GM23338 (cell line): Measurements from ENCODE around the gene CYP2C18. TPM values are rescaled to one million over a fixed set of nuclear protein-coding genes. Genes with fewer than 3 reads are reported as not detected.

Source experiments
- ATAC-seq: fragments of 200-7000 bp; cut with Tn5 transposase; 3 replicates; pipeline ENCODE4 v1.9.1; 2020
- DNase-seq: peaks from one replicate; pipeline ENCODE4 v3.0.0-alpha.2; 2015; ENCODE audit warnings: low spot score
- H2AFZ ChIP-seq: fragments of 200-600 bp; sonication (generic); 2 replicates; pipeline ENCODE4 v1.8.0; 2016; ENCODE audit warnings: antibody characterized with exemption, mild to moderate bottlenecking, moderate library complexity
- H3F3A ChIP-seq: fragments of 200-600 bp; sonication (generic); replicated peaks from 2 replicates; pipeline ENCODE4 v1.8.0; 2017; ENCODE audit warnings: antibody characterized with exemption, mixed run types, low read depth
- H3K27ac ChIP-seq: fragments of 200-600 bp; sonication (generic); 2 replicates; pipeline ENCODE4 v1.6.1; 2016; ENCODE audit warnings: low read depth
- H3K27me3 ChIP-seq: fragments of 200-600 bp; sonication (generic); 2 replicates; pipeline ENCODE4 v1.8.0; 2016; ENCODE audit warnings: mild to moderate bottlenecking, mixed run types, moderate library complexity; ENCODE audit not compliant: insufficient read depth
- H3K36me3 ChIP-seq: fragments of 200-600 bp; sonication (generic); 2 replicates; pipeline ENCODE4 v1.8.0; 2016; ENCODE audit warnings: mild to moderate bottlenecking; ENCODE audit not compliant: insufficient read depth
- H3K4me1 ChIP-seq: fragments of 200-600 bp; sonication (generic); 2 replicates; pipeline ENCODE4 v1.8.0; 2016; ENCODE audit warnings: mild to moderate bottlenecking, moderate library complexity; ENCODE audit not compliant: insufficient read depth
- H3K4me2 ChIP-seq: fragments of 200-600 bp; sonication (generic); 2 replicates; pipeline ENCODE4 v1.7.1; 2017; ENCODE audit warnings: mixed run types
- H3K4me3 ChIP-seq: fragments of 200-600 bp; sonication (generic); 2 replicates; pipeline ENCODE4 v1.6.1; 2016; ENCODE audit warnings: mixed run types
- H3K79me2 ChIP-seq: fragments of 200-600 bp; sonication (generic); replicated peaks from 2 replicates; pipeline ENCODE4 v1.8.0; 2017; ENCODE audit warnings: mild to moderate bottlenecking; ENCODE audit not compliant: insufficient read depth
- H3K9me2 ChIP-seq: fragments of 200-600 bp; sonication (generic); 2 replicates; pipeline ENCODE4 v1.8.0; 2017; ENCODE audit not compliant: insufficient read depth
- H4K20me1 ChIP-seq: fragments of 200-600 bp; sonication (generic); replicated peaks from 2 replicates; pipeline ENCODE4 v1.8.0; 2017; ENCODE audit warnings: mild to moderate bottlenecking; ENCODE audit not compliant: insufficient read depth
- H3K27ac Mint-ChIP-seq: 2 replicates; pipeline ENCODE4 v1.8.0; 2020; ENCODE audit warnings: inconsistent platforms, mild to moderate bottlenecking, moderate library complexity, mixed read lengths
- H3K27me3 Mint-ChIP-seq: 3 replicates; pipeline ENCODE4 v1.8.0; 2022; ENCODE audit warnings: low read depth, mild to moderate bottlenecking, moderate library complexity, mixed read lengths, inconsistent platforms; ENCODE audit not compliant: insufficient read depth, poor library complexity
- H3K36me3 Mint-ChIP-seq: 3 replicates; pipeline ENCODE4 v1.8.0; 2021; ENCODE audit warnings: low read depth, mild to moderate bottlenecking, inconsistent platforms, moderate library complexity, mixed read lengths
- H3K4me1 Mint-ChIP-seq: 3 replicates; pipeline ENCODE4 v1.8.0; 2020; ENCODE audit warnings: mild to moderate bottlenecking, inconsistent platforms, mixed read lengths
- H3K4me3 Mint-ChIP-seq: 3 replicates; pipeline ENCODE4 v1.8.0; 2021; ENCODE audit warnings: moderate library complexity, mild to moderate bottlenecking, inconsistent platforms, mixed read lengths
- H3K9me3 Mint-ChIP-seq: 3 replicates; pipeline ENCODE4 v1.8.0; 2020; ENCODE audit warnings: moderate library complexity, mild to moderate bottlenecking, inconsistent platforms, mixed read lengths
- CREB1 ChIP-seq: fragments of 250-450 bp; sonication (Bioruptor Pico); IDR thresholded peaks from 2 replicates; pipeline ENCODE4 v1.5.0; 2020; ENCODE audit warnings: low read depth, mild to moderate bottlenecking, moderate library complexity
- EZH2 ChIP-seq: fragments of 200-600 bp; sonication (generic); IDR thresholded peaks from one replicate; pipeline ENCODE4 v1.8.0; 2017; ENCODE audit warnings: antibody characterized with exemption, mild to moderate bottlenecking, low read depth; ENCODE audit not compliant: unreplicated experiment
- EZH2phosphoT487 ChIP-seq: fragments of 200-600 bp; sonication (generic); IDR thresholded peaks from one replicate; pipeline ENCODE4 v1.8.1; 2018; ENCODE audit warnings: antibody characterized with exemption; ENCODE audit not compliant: unreplicated experiment
- JUNB ChIP-seq: IDR thresholded peaks from one replicate; pipeline ENCODE4 v1.6.1; 2016; ENCODE audit warnings: antibody characterized with exemption; ENCODE audit not compliant: unreplicated experiment
- NANOG ChIP-seq: IDR thresholded peaks from 2 replicates; pipeline ENCODE4 v1.6.1; 2016; ENCODE audit warnings: antibody characterized with exemption, borderline replicate concordance
- STAT1 ChIP-seq: IDR thresholded peaks from one replicate; pipeline ENCODE4 v1.6.1; 2016; ENCODE audit warnings: antibody characterized with exemption; ENCODE audit not compliant: unreplicated experiment
- ZNF114 ChIP-seq: fragments of 250-450 bp; sonication (Bioruptor Pico); IDR thresholded peaks from 2 replicates; pipeline ENCODE4 v1.5.0; 2020; ENCODE audit warnings: mild to moderate bottlenecking, moderate library complexity
- ZNF331 ChIP-seq: fragments of 250-450 bp; sonication (Bioruptor Pico); IDR thresholded peaks from 2 replicates; pipeline ENCODE4 v1.5.0; 2020; ENCODE audit warnings: low read depth, mild to moderate bottlenecking, moderate library complexity
- polyA plus RNA-seq: library from polyadenylated mRNA; unstranded; fragments of >200 nt; fragmentation: Nextera tagmentation; extraction: Ambion mirVana; gene quantifications from 2 replicates; pipeline ENCODE4 v1.2.1, GENCODE V29; 2016
- total RNA-seq: library from RNA; depleted of rRNA; stranded (reverse); fragments of >200 nt; shearing (Covaris generic); gene quantifications from 2 replicates; pipeline ENCODE4 v1.2.3, GENCODE V29; 2014
- TF ChIP-seq, protein P1 (sequence below): fragments of 250-450 bp; sonication (Bioruptor Pico); IDR thresholded peaks from 2 replicates; pipeline ENCODE4 v1.5.0; 2020; ENCODE audit warnings: mild to moderate bottlenecking, moderate library complexity
- TF ChIP-seq, protein P2 (sequence below), 2 experiments: fragments of 200-600 bp in 1 of 2; sonication (generic) in 1 of 2; conservative IDR thresholded peaks; 2 replicates each; pipeline versions ENCODE4 v1.5.1 to v1.6.1; 2016 to 2017; ENCODE audit warnings: antibody characterized with exemption in 2 of 2, low read depth in 2 of 2, mild to moderate bottlenecking in 2 of 2, moderate library complexity in 1 of 2
- TF ChIP-seq, protein P3 (sequence below): IDR thresholded peaks from 2 replicates; pipeline ENCODE4 v1.6.1; 2016; ENCODE audit warnings: antibody characterized with exemption

Gene CYP2C18
- total and polyA plus RNA-seq, 2 experiments from 2014 or later = 0.08 to 0.63 TPM

DNA sequence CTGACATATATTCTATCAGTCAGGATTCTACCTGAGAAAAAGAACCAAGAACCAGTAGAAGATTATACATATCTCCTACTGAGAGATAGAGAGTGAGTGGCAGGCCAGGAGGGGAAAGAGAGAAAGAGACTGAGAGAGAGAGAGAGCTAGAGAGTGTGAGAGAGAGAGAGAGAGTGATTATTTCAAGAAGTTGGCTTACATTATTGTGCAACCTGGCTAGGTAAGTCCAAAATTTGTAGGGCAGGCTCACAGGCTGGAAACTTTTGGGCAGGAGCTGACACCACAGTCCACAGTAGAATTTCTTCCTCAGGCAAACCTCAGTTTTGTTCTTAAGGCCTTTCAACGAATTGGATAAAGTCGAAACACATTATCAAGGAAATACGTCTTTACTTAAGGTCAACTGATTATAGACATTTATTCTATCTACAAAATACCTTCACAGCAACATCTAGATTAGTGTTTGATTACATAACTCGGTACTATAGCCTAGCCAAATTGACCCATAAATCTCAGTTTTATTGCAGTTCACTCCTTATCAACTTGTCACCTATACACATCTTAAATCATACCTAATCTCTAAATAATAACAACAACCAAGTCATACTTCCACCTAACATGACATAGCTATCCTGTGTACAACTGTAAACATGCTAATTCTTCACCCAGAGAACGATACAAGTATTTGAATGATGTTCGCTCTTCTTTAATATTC, 17.0 kb upstream of the CYP2C18 start (continued):
- TF ChIP-seq, protein P1, sequence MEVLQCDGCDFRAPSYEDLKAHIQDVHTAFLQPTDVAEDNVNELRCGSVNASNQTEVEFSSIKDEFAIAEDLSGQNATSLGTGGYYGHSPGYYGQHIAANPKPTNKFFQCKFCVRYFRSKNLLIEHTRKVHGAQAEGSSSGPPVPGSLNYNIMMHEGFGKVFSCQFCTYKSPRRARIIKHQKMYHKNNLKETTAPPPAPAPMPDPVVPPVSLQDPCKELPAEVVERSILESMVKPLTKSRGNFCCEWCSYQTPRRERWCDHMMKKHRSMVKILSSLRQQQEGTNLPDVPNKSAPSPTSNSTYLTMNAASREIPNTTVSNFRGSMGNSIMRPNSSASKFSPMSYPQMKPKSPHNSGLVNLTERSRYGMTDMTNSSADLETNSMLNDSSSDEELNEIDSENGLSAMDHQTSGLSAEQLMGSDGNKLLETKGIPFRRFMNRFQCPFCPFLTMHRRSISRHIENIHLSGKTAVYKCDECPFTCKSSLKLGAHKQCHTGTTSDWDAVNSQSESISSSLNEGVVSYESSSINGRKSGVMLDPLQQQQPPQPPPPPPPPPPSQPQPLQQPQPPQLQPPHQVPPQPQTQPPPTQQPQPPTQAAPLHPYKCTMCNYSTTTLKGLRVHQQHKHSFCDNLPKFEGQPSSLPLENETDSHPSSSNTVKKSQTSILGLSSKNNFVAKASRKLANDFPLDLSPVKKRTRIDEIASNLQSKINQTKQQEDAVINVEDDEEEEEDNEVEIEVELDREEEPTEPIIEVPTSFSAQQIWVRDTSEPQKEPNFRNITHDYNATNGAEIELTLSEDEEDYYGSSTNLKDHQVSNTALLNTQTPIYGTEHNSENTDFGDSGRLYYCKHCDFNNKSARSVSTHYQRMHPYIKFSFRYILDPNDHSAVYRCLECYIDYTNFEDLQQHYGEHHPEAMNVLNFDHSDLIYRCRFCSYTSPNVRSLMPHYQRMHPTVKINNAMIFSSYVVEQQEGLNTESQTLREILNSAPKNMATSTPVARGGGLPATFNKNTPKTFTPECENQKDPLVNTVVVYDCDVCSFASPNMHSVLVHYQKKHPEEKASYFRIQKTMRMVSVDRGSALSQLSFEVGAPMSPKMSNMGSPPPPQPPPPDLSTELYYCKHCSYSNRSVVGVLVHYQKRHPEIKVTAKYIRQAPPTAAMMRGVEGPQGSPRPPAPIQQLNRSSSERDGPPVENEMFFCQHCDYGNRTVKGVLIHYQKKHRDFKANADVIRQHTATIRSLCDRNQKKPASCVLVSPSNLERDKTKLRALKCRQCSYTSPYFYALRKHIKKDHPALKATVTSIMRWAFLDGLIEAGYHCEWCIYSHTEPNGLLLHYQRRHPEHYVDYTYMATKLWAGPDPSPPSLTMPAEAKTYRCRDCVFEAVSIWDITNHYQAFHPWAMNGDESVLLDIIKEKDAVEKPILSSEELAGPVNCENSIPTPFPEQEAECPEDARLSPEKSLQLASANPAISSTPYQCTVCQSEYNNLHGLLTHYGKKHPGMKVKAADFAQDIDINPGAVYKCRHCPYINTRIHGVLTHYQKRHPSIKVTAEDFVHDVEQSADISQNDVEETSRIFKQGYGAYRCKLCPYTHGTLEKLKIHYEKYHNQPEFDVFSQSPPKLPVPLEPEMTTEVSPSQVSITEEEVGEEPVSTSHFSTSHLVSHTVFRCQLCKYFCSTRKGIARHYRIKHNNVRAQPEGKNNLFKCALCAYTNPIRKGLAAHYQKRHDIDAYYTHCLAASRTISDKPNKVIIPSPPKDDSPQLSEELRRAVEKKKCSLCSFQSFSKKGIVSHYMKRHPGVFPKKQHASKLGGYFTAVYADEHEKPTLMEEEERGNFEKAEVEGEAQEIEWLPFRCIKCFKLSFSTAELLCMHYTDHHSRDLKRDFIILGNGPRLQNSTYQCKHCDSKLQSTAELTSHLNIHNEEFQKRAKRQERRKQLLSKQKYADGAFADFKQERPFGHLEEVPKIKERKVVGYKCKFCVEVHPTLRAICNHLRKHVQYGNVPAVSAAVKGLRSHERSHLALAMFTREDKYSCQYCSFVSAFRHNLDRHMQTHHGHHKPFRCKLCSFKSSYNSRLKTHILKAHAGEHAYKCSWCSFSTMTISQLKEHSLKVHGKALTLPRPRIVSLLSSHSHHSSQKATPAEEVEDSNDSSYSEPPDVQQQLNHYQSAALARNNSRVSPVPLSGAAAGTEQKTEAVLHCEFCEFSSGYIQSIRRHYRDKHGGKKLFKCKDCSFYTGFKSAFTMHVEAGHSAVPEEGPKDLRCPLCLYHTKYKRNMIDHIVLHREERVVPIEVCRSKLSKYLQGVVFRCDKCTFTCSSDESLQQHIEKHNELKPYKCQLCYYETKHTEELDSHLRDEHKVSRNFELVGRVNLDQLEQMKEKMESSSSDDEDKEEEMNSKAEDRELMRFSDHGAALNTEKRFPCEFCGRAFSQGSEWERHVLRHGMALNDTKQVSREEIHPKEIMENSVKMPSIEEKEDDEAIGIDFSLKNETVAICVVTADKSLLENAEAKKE (CRISPR knock-in tag) = no peak
- TF ChIP-seq, protein P2, sequence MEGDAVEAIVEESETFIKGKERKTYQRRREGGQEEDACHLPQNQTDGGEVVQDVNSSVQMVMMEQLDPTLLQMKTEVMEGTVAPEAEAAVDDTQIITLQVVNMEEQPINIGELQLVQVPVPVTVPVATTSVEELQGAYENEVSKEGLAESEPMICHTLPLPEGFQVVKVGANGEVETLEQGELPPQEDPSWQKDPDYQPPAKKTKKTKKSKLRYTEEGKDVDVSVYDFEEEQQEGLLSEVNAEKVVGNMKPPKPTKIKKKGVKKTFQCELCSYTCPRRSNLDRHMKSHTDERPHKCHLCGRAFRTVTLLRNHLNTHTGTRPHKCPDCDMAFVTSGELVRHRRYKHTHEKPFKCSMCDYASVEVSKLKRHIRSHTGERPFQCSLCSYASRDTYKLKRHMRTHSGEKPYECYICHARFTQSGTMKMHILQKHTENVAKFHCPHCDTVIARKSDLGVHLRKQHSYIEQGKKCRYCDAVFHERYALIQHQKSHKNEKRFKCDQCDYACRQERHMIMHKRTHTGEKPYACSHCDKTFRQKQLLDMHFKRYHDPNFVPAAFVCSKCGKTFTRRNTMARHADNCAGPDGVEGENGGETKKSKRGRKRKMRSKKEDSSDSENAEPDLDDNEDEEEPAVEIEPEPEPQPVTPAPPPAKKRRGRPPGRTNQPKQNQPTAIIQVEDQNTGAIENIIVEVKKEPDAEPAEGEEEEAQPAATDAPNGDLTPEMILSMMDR (conservative IDR thresholded peaks at IDR 0.05; ENCODE audit: low read depth in 2 of 2) = no peak
- TF ChIP-seq JUNB = no peak

DNA sequence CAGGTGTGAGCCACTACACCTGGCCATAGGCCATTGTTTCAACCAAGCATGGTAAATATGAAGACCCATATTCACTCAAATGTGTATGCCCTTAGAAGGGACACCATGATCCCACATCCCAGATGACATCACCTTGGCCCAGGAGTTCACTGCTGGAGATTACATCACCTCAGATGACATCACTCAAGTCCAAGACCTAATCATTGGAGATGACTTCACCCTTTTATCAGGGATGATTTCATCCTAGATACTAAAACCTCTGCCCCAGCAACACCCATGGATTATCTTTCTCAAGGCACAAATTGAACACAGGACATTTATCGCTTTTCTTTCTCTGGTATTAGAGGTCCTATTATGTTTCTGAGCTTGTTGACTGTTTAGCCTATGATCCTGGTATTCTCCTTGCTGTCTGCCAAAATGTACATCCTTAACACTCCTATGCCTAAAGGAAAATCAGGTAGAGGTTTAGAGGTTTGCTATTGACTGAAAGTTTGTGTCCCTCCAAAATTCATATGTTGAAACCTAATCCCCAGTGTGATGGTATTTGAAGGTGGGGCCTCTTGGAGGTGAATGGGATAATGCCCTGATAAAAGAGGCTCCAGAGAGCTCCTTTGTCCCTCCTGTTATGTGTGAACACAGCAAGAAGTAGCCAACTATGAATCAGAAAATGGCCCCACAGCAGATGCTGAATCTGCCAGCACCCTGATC, 9.8 kb upstream of the CYP2C18 start:
- no peak overlapping the region for H3K27ac Mint-ChIP-seq
- no peak overlapping the region for H3K4me2 ChIP-seq
- no peaks in the 10 kb centered on the region for H3F3A ChIP-seq
- no peaks in the 10 kb centered on the region for H3K27me3 ChIP-seq
- H3K4me1 Mint-ChIP-seq = no peaks in the 10 kb centered on the region; the same call in 2 of the 3 replicates
- ATAC-seq = no peak
- H3K4me3 Mint-ChIP-seq = no peak overlapping the region
- H3K4me1 ChIP-seq = no peaks in the 10 kb centered on the region
- peaks cover 20% of the 10 kb centered on the region for H3K9me2 ChIP-seq
- H3K79me2 ChIP-seq = no peaks in the 10 kb centered on the region
- H3K36me3 ChIP-seq = no peaks in the 10 kb centered on the region
- H3K4me3 ChIP-seq = no peak overlapping the region
- no peak overlapping the region for H2AFZ ChIP-seq
- no peaks in the 10 kb centered on the region for H3K36me3 Mint-ChIP-seq
- H4K20me1 ChIP-seq = no peaks in the 10 kb centered on the region
- H3K9me3 Mint-ChIP-seq = no peaks in the 10 kb centered on the region
- no peak overlapping the region for H3K27ac ChIP-seq
- DNase-seq = no peak
- peaks cover 2% of the 10 kb centered on the region for H3K27me3 Mint-ChIP-seq
- no peak for TF ChIP-seq EZH2
- TF ChIP-seq NANOG = no peak
- no peak for TF ChIP-seq JUNB
- TF ChIP-seq ZNF114 (CRISPR knock-in tag) = no peak
- TF ChIP-seq STAT1 = no peak
- no peak for TF ChIP-seq EZH2phosphoT487
- TF ChIP-seq CREB1 (CRISPR knock-in tag) = no peak
- TF ChIP-seq ZNF331 (CRISPR knock-in tag) = no peak
- TF ChIP-seq, protein P2 (conservative IDR thresholded peaks at IDR 0.05; ENCODE audit: low read depth in 2 of 2) = no peak
- TF ChIP-seq, protein P3, sequence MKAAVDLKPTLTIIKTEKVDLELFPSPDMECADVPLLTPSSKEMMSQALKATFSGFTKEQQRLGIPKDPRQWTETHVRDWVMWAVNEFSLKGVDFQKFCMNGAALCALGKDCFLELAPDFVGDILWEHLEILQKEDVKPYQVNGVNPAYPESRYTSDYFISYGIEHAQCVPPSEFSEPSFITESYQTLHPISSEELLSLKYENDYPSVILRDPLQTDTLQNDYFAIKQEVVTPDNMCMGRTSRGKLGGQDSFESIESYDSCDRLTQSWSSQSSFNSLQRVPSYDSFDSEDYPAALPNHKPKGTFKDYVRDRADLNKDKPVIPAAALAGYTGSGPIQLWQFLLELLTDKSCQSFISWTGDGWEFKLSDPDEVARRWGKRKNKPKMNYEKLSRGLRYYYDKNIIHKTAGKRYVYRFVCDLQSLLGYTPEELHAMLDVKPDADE = no peak
